ENCODE results near the gene RIMS3.

- TF ChIP-seq, protein P1, sequence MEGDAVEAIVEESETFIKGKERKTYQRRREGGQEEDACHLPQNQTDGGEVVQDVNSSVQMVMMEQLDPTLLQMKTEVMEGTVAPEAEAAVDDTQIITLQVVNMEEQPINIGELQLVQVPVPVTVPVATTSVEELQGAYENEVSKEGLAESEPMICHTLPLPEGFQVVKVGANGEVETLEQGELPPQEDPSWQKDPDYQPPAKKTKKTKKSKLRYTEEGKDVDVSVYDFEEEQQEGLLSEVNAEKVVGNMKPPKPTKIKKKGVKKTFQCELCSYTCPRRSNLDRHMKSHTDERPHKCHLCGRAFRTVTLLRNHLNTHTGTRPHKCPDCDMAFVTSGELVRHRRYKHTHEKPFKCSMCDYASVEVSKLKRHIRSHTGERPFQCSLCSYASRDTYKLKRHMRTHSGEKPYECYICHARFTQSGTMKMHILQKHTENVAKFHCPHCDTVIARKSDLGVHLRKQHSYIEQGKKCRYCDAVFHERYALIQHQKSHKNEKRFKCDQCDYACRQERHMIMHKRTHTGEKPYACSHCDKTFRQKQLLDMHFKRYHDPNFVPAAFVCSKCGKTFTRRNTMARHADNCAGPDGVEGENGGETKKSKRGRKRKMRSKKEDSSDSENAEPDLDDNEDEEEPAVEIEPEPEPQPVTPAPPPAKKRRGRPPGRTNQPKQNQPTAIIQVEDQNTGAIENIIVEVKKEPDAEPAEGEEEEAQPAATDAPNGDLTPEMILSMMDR (IDR thresholded peaks at IDR 0.05; ENCODE audit: low read length): no peak
- TF ChIP-seq EZH2 (IDR thresholded peaks at IDR 0.05; ENCODE audit: borderline replicate concordance, low read length): no peak
These were observed 37.2 kb downstream of the RIMS3 start for GRCh38 chr1:40627987-40628902.
